IMR-90 (cell line): ENCODE results near the gene SLX4. TPM values are rescaled to one million over a fixed set of nuclear protein-coding genes. Genes with fewer than 3 reads are reported as not detected.

Source experiments
- ATAC-seq: fragments of 200-7000 bp; cut with Tn5 transposase; 2 replicates; pipeline ENCODE4 v1.9.1; 2020; ENCODE audit warnings: low read depth, mild to moderate bottlenecking, moderate library complexity
- BruUV-seq: library from RNA; stranded (reverse); fragments of 400-500 nt; replicated peaks from 2 replicates; lab custom pipeline; 2021; lab: Mats Ljungman, UMichigan
- CTCF ChIA-PET: fragments of 300-600 bp; formaldehyde crosslinking; extraction: SDS; loops from one replicate; lab custom pipeline; 2021; ENCODE audit warnings: antibody characterized with exemption; lab: Yijun Ruan, JAX
- POLR2A ChIA-PET: fragments of 300-600 bp; sonication (Branson Sonifier 250); formaldehyde crosslinking; loops from one replicate; lab custom pipeline; 2022; ENCODE audit warnings: antibody characterized with exemption; ENCODE audit not compliant: unreplicated experiment; lab: Charles Lee
- DNase-seq: peaks from one replicate; pipeline ENCODE4 v3.0.0; 2013
- H2AFZ ChIP-seq: replicated peaks from 2 replicates; pipeline ENCODE3; 2013; ENCODE audit warnings: low read length, mild to moderate bottlenecking; ENCODE audit not compliant: poor library complexity
- H2AK5ac ChIP-seq: 2 replicates; pipeline ENCODE4 v1.6.1; 2013; ENCODE audit warnings: low read depth, low read length, inconsistent platforms
- H2AK9ac ChIP-seq: replicated peaks from 2 replicates; pipeline ENCODE3; 2013; ENCODE audit warnings: mild to moderate bottlenecking, low read depth, low read length, moderate library complexity; ENCODE audit not compliant: poor library complexity
- H2BK120ac ChIP-seq: 2 replicates; pipeline ENCODE4 v1.6.1; 2013; ENCODE audit warnings: low read depth, low read length, inconsistent platforms
- H2BK15ac ChIP-seq: 3 replicates; pipeline ENCODE4 v1.6.1; 2013; ENCODE audit warnings: low read depth, low read length, inconsistent platforms
- H2BK20ac ChIP-seq: 2 replicates; pipeline ENCODE4 v1.6.1; 2013; ENCODE audit warnings: low read depth, mild to moderate bottlenecking, inconsistent platforms, low read length, moderate library complexity
- H2BK5ac ChIP-seq: 2 replicates; pipeline ENCODE4 v1.6.1; 2013; ENCODE audit warnings: mild to moderate bottlenecking, low read depth, low read length, inconsistent platforms; ENCODE audit not compliant: poor library complexity, severe bottlenecking
- H3K14ac ChIP-seq: replicated peaks from 2 replicates; pipeline ENCODE4 v1.6.1; 2013; ENCODE audit warnings: low read depth, low read length, inconsistent platforms
- H3K18ac ChIP-seq: 2 replicates; pipeline ENCODE4 v1.6.1; 2013; ENCODE audit warnings: low read depth, low read length, control low read depth
- H3K23ac ChIP-seq: 2 replicates; pipeline ENCODE4 v1.6.1; 2013; ENCODE audit warnings: low read depth, low read length, inconsistent platforms
- H3K27ac ChIP-seq: 2 replicates; pipeline ENCODE4 v1.5.1; 2013; ENCODE audit warnings: mild to moderate bottlenecking, control low read depth, low read length; ENCODE audit not compliant: insufficient read depth
- H3K27me3 ChIP-seq: 2 replicates; pipeline ENCODE4 v1.6.1; 2013; ENCODE audit warnings: low read length; ENCODE audit not compliant: control insufficient read depth, insufficient read depth
- H3K36me3 ChIP-seq: 2 replicates; pipeline ENCODE4 v1.6.1; 2013; ENCODE audit warnings: low read length, mixed read lengths; ENCODE audit not compliant: control insufficient read depth, insufficient read depth
- H3K4ac ChIP-seq: 2 replicates; pipeline ENCODE4 v1.6.1; 2013; ENCODE audit warnings: low read depth, low read length, inconsistent platforms
- H3K4me1 ChIP-seq: 2 replicates; pipeline ENCODE4 v1.6.1; 2013; ENCODE audit warnings: low read length, mixed read lengths; ENCODE audit not compliant: control insufficient read depth, insufficient read depth
- H3K4me2 ChIP-seq: 2 replicates; pipeline ENCODE4 v1.6.1; 2013; ENCODE audit warnings: low read depth, mild to moderate bottlenecking, control low read depth, low read length, moderate library complexity
- H3K4me3 ChIP-seq: 2 replicates; pipeline ENCODE4 v1.5.1; 2013; ENCODE audit warnings: low read depth, mild to moderate bottlenecking, control low read depth, low read length, moderate library complexity; ENCODE audit not compliant: insufficient read depth
- H3K56ac ChIP-seq: 2 replicates; pipeline ENCODE4 v1.6.1; 2013; ENCODE audit warnings: low read length, inconsistent platforms; ENCODE audit not compliant: insufficient read depth; ENCODE audit errors: extremely low read depth
- H3K79me1 ChIP-seq, 2 experiments: 2 replicates each; pipeline ENCODE4 v1.6.1; 2013; ENCODE audit warnings: low read length in 2 of 2, inconsistent platforms in 1 of 2, low read depth in 1 of 2
- H3K9ac ChIP-seq: 2 replicates; pipeline ENCODE4 v1.6.1; 2013; ENCODE audit warnings: low read depth, low read length, control low read depth
- H3K9me1 ChIP-seq: 2 replicates; pipeline ENCODE4 v1.6.1; 2013; ENCODE audit warnings: low read length, inconsistent platforms; ENCODE audit not compliant: insufficient read depth
- H3K9me3 ChIP-seq: 2 replicates; pipeline ENCODE4 v1.6.1; 2013; ENCODE audit warnings: low read length; ENCODE audit not compliant: control insufficient read depth, insufficient read depth
- H4K20me1 ChIP-seq: 2 replicates; pipeline ENCODE4 v1.6.1; 2013; ENCODE audit warnings: low read length, inconsistent platforms; ENCODE audit not compliant: insufficient read depth
- H4K5ac ChIP-seq: 2 replicates; pipeline ENCODE4 v1.6.1; 2013; ENCODE audit warnings: mild to moderate bottlenecking, low read depth, low read length, control low read depth
- H4K8ac ChIP-seq, 2 experiments: 2 replicates each; pipeline ENCODE4 v1.6.1; 2013; ENCODE audit warnings: low read depth in 2 of 2, low read length in 2 of 2, control low read depth in 1 of 2, inconsistent platforms in 1 of 2
- H4K91ac ChIP-seq: 2 replicates; pipeline ENCODE4 v1.6.1; 2013; ENCODE audit warnings: low read depth, low read length, inconsistent platforms; ENCODE audit not compliant: insufficient read depth
- CHD1 ChIP-seq: IDR thresholded peaks from 2 replicates; pipeline ENCODE4 v1.6.1; 2012; ENCODE audit warnings: low read depth, low read length, improper control_type of control experiment
- CTCF ChIP-seq: conservative IDR thresholded peaks from 2 replicates; pipeline ENCODE4 v1.5.1; 2012; ENCODE audit warnings: mild to moderate bottlenecking, low read depth, low read length, improper control_type of control experiment
- FOS ChIP-seq: fragments of 150-350 bp; IDR thresholded peaks from 2 replicates; pipeline ENCODE4 v1.6.1; 2016; ENCODE audit warnings: low read depth, low read length
- MAFK ChIP-seq: IDR thresholded peaks from 2 replicates; pipeline ENCODE4 v1.6.1; 2012; ENCODE audit warnings: low read depth, low read length, improper control_type of control experiment
- MAZ ChIP-seq: IDR thresholded peaks from 2 replicates; pipeline ENCODE4 v1.6.1; 2012; ENCODE audit warnings: low read depth, mild to moderate bottlenecking, low read length, improper control_type of control experiment, moderate library complexity, borderline replicate concordance
- MXI1 ChIP-seq: IDR thresholded peaks from 2 replicates; pipeline ENCODE4 v1.6.1; 2012; ENCODE audit warnings: low read depth, mild to moderate bottlenecking, low read length, moderate library complexity, borderline replicate concordance
- NFE2L2 ChIP-seq: fragments of 150-350 bp; IDR thresholded peaks from 2 replicates; pipeline ENCODE4 v1.6.1; 2016; ENCODE audit warnings: low read depth, mild to moderate bottlenecking, low read length
- POLR2A ChIP-seq: IDR thresholded peaks from 2 replicates; pipeline ENCODE4 v1.6.1; 2012; ENCODE audit warnings: mild to moderate bottlenecking, low read depth, low read length
- RFX5 ChIP-seq: IDR thresholded peaks from 2 replicates; pipeline ENCODE4 v1.8.0; 2012; ENCODE audit warnings: low read depth, mild to moderate bottlenecking, low read length, moderate library complexity
- WGBS, 2 experiments: methylation state at CpG; one replicate each; pipeline versions ENCODE4 v1.1.5 to v1.1.7; 2013; ENCODE audit warnings: missing lambda C conversion rate in 2 of 2; ENCODE audit not compliant: insufficient read length in 1 of 2; ENCODE audit errors: extremely low coverage in 2 of 2; 5-methylcytosine and 5-hydroxymethylcytosine counted together
- dilution Hi-C: fragments of 300-500 bp; cut with HindIII; formaldehyde crosslinking; loops from one replicate; pipeline ENCODE4 v1.14.3; 2018; ENCODE audit warnings: low sequenced_read_pairs; ENCODE audit not compliant: unreplicated experiment
- in situ Hi-C: fragments of 300-500 bp; cut with MboI; formaldehyde crosslinking; loops from 3 replicates; pipeline ENCODE4 v1.14.3; 2019; ENCODE audit warnings: low sequenced_read_pairs, inconsistent platforms, mixed read lengths
- intact Hi-C: fragments of 100-400 bp; cut with micrococcal nuclease; formaldehyde crosslinking; loops from 2 replicates; pipeline ENCODE4 v1.10.0; 2022
- polyA plus RNA-seq, 3 experiments: library from polyadenylated mRNA; depleted of rRNA; stranded (reverse); fragments of >200 nt; gene quantifications; 2 replicates each; pipeline ENCODE4 v1.2.3, GENCODE V29; 2012; ENCODE audit warnings: low replicate concordance in 1 of 3
- total RNA-seq: library from RNA; depleted of rRNA; stranded (reverse); fragments of >200 nt; gene quantifications from 2 replicates; pipeline ENCODE4 v1.2.3, GENCODE V29; 2012
- TF ChIP-seq, protein P1 (sequence below): fragments of 150-350 bp; IDR thresholded peaks from 2 replicates; pipeline ENCODE4 v1.6.1; 2016; ENCODE audit warnings: low read depth, mild to moderate bottlenecking, low read length, moderate library complexity, borderline replicate concordance
- TF ChIP-seq, protein P2 (sequence below): fragments of 150-350 bp; IDR thresholded peaks from 2 replicates; pipeline ENCODE4 v1.6.1; 2017; ENCODE audit warnings: mild to moderate bottlenecking, antibody characterized with exemption, low read length, low read depth

The SLX4 gene
- total and polyA plus RNA-seq, 2 of the 4 experiments (the other 2 are of a cell fraction), result 1.3 to 3.1 TPM

DNA sequence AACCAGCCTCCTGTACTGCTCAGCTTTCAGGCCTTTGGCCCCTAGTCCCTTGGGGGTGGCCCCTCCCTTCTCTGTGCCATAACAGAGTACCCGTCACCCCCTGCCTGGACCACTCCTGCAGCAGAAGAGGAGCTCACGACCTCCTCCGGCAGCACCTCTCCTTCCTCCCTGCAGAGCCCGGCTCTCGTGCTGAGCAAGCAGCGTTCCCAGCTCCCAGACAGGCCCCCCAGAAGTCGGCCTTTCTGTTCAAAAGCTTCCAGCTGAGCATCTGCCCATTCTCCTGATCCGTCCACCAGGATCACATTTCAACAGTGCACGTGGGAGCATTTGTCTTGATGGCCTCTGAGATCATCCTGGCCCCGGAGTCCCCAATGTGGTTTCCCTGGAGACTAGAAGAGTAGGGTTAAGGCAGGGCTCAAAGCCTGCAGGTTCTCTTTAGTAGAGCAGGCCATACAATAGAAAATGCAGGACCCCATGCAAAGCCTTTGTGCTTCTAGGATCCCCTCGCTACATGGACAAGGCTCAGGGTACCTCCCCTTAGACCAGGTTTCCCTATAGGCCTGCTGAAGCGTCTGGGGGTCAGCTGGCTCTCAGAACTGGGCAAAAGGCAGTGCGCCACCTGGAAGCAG, 69.8 kb downstream of the SLX4 start (continued):
- TF ChIP-seq, protein P1, sequence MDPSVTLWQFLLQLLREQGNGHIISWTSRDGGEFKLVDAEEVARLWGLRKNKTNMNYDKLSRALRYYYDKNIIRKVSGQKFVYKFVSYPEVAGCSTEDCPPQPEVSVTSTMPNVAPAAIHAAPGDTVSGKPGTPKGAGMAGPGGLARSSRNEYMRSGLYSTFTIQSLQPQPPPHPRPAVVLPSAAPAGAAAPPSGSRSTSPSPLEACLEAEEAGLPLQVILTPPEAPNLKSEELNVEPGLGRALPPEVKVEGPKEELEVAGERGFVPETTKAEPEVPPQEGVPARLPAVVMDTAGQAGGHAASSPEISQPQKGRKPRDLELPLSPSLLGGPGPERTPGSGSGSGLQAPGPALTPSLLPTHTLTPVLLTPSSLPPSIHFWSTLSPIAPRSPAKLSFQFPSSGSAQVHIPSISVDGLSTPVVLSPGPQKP, result no peak
- no peak for TF ChIP-seq CHD1

- POLR2A ChIA-PET, result no interaction called here
- no TSS peak for BruUV-seq
- H3K9me3 ChIP-seq, result no peaks in the 10 kb centered on the region
- no peak overlapping the region for H3K9ac ChIP-seq
- H2BK20ac ChIP-seq, result peak overlapping the region; percentile 70; the same call in 1 of the 2 replicates
- no peak overlapping the region for H2AK9ac ChIP-seq
- H3K4me2 ChIP-seq, result no peak overlapping the region
- peak overlapping the region; percentile 46; the same call in 1 of the 2 replicates for H4K91ac ChIP-seq
- peaks cover 11% of the 10 kb centered on the region for H3K36me3 ChIP-seq
- H2BK15ac ChIP-seq, result peak overlapping the region; percentile 28; the same call in 1 of the 3 replicates
- no peak overlapping the region for H3K56ac ChIP-seq
- H3K18ac ChIP-seq, result peak overlapping the region; percentile 46; the same call in 1 of the 2 replicates
- peaks cover 32% of the 10 kb centered on the region for H3K9me1 ChIP-seq
- CTCF ChIA-PET, result no interaction called here
- no peak overlapping the region for H3K14ac ChIP-seq
- DNase-seq (no peak), ATAC-seq (no peak)
- H3K27me3 ChIP-seq, result no peaks in the 10 kb centered on the region
- H3K23ac ChIP-seq, result no peak overlapping the region
- H2AFZ ChIP-seq, result no peak overlapping the region
- H3K4me3 ChIP-seq, result no peak overlapping the region
- H4K8ac ChIP-seq, result no peak overlapping the region; a peak in 1 of 4 replicates
- 68% methylated on average over 2 of the region's 4 CpGs; no CpG with 5 or more reads in 1 of the 2 experiments for WGBS, 2 experiments
- H3K4me1 ChIP-seq, result peaks cover 30% of the 10 kb centered on the region
- in situ Hi-C loops (no loop called here), dilution Hi-C loops (no loop called here), intact Hi-C loops (no loop called here)
- peak overlapping the region; percentile 58 for H3K4ac ChIP-seq
- H4K5ac ChIP-seq, result no peak overlapping the region
- 0 out of 4 replicates have a peak, but pooled peaks cover 0 to 6% of the 10 kb centered on the region in 2 experiments for H3K79me1 ChIP-seq
- no peak overlapping the region; the same call in 1 of the 2 replicates for H3K27ac ChIP-seq
- H2BK120ac ChIP-seq, result peak overlapping the region; percentile 56; the same call in 1 of the 2 replicates
- no peak overlapping the region for H2BK5ac ChIP-seq
- H2AK5ac ChIP-seq, result peak overlapping the region; percentile 75; the same call in 1 of the 2 replicates
- H4K20me1 ChIP-seq, result peaks cover 9% of the 10 kb centered on the region; the same call in 1 of the 2 replicates
- TF ChIP-seq CTCF, result no peak
- TF ChIP-seq, protein P2, sequence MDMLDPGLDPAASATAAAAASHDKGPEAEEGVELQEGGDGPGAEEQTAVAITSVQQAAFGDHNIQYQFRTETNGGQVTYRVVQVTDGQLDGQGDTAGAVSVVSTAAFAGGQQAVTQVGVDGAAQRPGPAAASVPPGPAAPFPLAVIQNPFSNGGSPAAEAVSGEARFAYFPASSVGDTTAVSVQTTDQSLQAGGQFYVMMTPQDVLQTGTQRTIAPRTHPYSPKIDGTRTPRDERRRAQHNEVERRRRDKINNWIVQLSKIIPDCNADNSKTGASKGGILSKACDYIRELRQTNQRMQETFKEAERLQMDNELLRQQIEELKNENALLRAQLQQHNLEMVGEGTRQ, result no peak
- no peak for TF ChIP-seq NFE2L2
- no peak for TF ChIP-seq POLR2A
- TF ChIP-seq MAFK, result no peak
- no peak for TF ChIP-seq RFX5
- TF ChIP-seq MAZ, result no peak
- TF ChIP-seq FOS, result no peak
- TF ChIP-seq, protein P1, result no peak
- TF ChIP-seq MXI1, result no peak
Observed at GRCh38 chr16:3538222-3538621, 73.2 kb downstream of the SLX4 start.
